ENCODE data around the gene MUC20. TPM values are rescaled to one million over a fixed set of nuclear protein-coding genes. Genes with fewer than 3 reads are reported as not detected.
"Not testable (repeated sequence)": the region's sequence is repeated elsewhere in the genome, so short reads cannot be mapped to it uniquely, and the experiment has no call there.

The MUC20 gene
- total RNA-seq, 1 experiment from 2014 or later = not detected

- no peaks in the 10 kb centered on the region for H3K27me3 ChIP-seq (ENCODE audit: insufficient read depth, low read length)
- H2BK20ac ChIP-seq (ENCODE audit: low read depth, low read length, poor library complexity, severe bottlenecking) = no peak overlapping the region
- no peak overlapping the region for H3K27ac ChIP-seq (ENCODE audit: insufficient read length, low read depth, low read length)
- no peaks in the 10 kb centered on the region for H3K79me2 ChIP-seq (ENCODE audit: insufficient read depth, low read length)
- H3K4me2 ChIP-seq (ENCODE audit: insufficient read depth, insufficient read length, low read length) = no peak overlapping the region
- H2AK5ac ChIP-seq (ENCODE audit: insufficient read length, low read length) = no peak overlapping the region
- no peak overlapping the region for H2AFZ ChIP-seq (ENCODE audit: low read length)
- no peaks in the 10 kb centered on the region for H4K20me1 ChIP-seq (ENCODE audit: control insufficient read depth, insufficient read depth, insufficient read length)
- no peak overlapping the region for H2BK5ac ChIP-seq (ENCODE audit: insufficient read length, low read length)
- H3K23me2 ChIP-seq (ENCODE audit: insufficient read length, low read depth, low read length, poor library complexity, severe bottlenecking) = no peaks in the 10 kb centered on the region
- H3K27me3 Mint-ChIP-seq (ENCODE audit: low read depth) = peaks cover 29% of the 10 kb centered on the region
- no peaks in the 10 kb centered on the region for H3K9me3 ChIP-seq (ENCODE audit: control insufficient read depth, low read depth, low read length)
- H3K4me3 Mint-ChIP-seq = no peak overlapping the region
- no peak for TF ChIP-seq CTCF (conservative IDR thresholded peaks at IDR 0.05)
- H3K9ac ChIP-seq (ENCODE audit: extremely low read depth, insufficient read length, low read length) = no peak overlapping the region
- H3K9me3 Mint-ChIP-seq = peaks cover 0 to 6% of the 10 kb centered on the region in 2 experiments; a peak in 3 of 5 replicates
- no peak overlapping the region for H4K8ac ChIP-seq (replicated peaks; ENCODE audit: insufficient read length, low read depth, low read length)
- H3K18ac ChIP-seq (ENCODE audit: insufficient read length, low read depth, low read length) = no peak overlapping the region
- no peak overlapping the region for H3K23ac ChIP-seq (ENCODE audit: insufficient read length, low read depth, low read length)
- no peak overlapping the region for H4K5ac ChIP-seq (ENCODE audit: insufficient read length, low read depth, low read length)
- no peak overlapping the region for H4K91ac ChIP-seq (ENCODE audit: insufficient read length, low read depth, low read length)
- H3K4me1 ChIP-seq (ENCODE audit: insufficient read depth, low read length) = peaks cover 6% of the 10 kb centered on the region; the same call in 1 of the 2 replicates
- H3K14ac ChIP-seq (ENCODE audit: insufficient read depth, low read length) = no peak overlapping the region
- H3K4me1 Mint-ChIP-seq = peaks cover 34 to 36% of the 10 kb centered on the region in 2 experiments
- no peak overlapping the region for H2BK15ac ChIP-seq (ENCODE audit: low read depth, low read length)
- no CpG with 5 or more reads among the region's 7 CpGs for WGBS (ENCODE audit: extremely low coverage, insufficient read length, low lambda C conversion rate)
- H3T11ph ChIP-seq (ENCODE audit: low read length) = no peak overlapping the region
- peaks cover 0 to 5% (median 0%) of the 10 kb centered on the region in 3 experiments; a peak in 2 of 7 replicates for H3K36me3 Mint-ChIP-seq (ENCODE audit: insufficient read depth in 1 of 3, low read depth in 3 of 3)
- H3K27ac Mint-ChIP-seq = peak overlapping the region; percentile 1 to 12 (median 12); a peak in 2 of 7 replicates
- H3K79me1 ChIP-seq (ENCODE audit: insufficient read depth, low read depth, low read length, poor library complexity, severe bottlenecking) = no peaks in the 10 kb centered on the region
- H2BK120ac ChIP-seq (ENCODE audit: low read depth, low read length, poor library complexity, severe bottlenecking) = no peak overlapping the region
- no peak overlapping the region for H3K4ac ChIP-seq (ENCODE audit: low read depth, low read length)
- no peak overlapping the region for H2BK12ac ChIP-seq (ENCODE audit: insufficient read length, low read depth, low read length)
- H3K56ac ChIP-seq (ENCODE audit: insufficient read length, low read depth, low read length) = no peak overlapping the region
- DNase-seq = no peak
These were observed 2.2 kb upstream of the MUC20 start for GRCh38 chr3:195718477-195718984.

GRCh38 chr3:195719514-195720254 lies 1.1 kb upstream of the MUC20 start:
- Mint-ChIP-seq H3K27me3 (ENCODE audit: low read depth) (peaks cover 24% of the 10 kb centered on the region), H3K4me1 (peaks cover 34 to 36% of the 10 kb centered on the region in 2 experiments)
- not testable (repeated sequence) for H2BK15ac ChIP-seq (ENCODE audit: low read depth, low read length); H3K23me2 ChIP-seq (ENCODE audit: insufficient read length, low read depth, low read length, poor library complexity, severe bottlenecking); H3K23ac ChIP-seq (ENCODE audit: insufficient read length, low read depth, low read length); H3K4me3 Mint-ChIP-seq; H2BK12ac ChIP-seq (ENCODE audit: insufficient read length, low read depth, low read length); DNase-seq; H2BK20ac ChIP-seq (ENCODE audit: low read depth, low read length, poor library complexity, severe bottlenecking); H3K4ac ChIP-seq (ENCODE audit: low read depth, low read length); H4K8ac ChIP-seq (replicated peaks; ENCODE audit: insufficient read length, low read depth, low read length); H3K79me2 ChIP-seq (ENCODE audit: insufficient read depth, low read length); H2BK120ac ChIP-seq (ENCODE audit: low read depth, low read length, poor library complexity, severe bottlenecking); H3K79me1 ChIP-seq (ENCODE audit: insufficient read depth, low read depth, low read length, poor library complexity, severe bottlenecking); H4K91ac ChIP-seq (ENCODE audit: insufficient read length, low read depth, low read length); H3K4me1 ChIP-seq (ENCODE audit: insufficient read depth, low read length); H2BK5ac ChIP-seq (ENCODE audit: insufficient read length, low read length); H3K14ac ChIP-seq (ENCODE audit: insufficient read depth, low read length); H2AFZ ChIP-seq (ENCODE audit: low read length); H3K56ac ChIP-seq (ENCODE audit: insufficient read length, low read depth, low read length); H4K20me1 ChIP-seq (ENCODE audit: control insufficient read depth, insufficient read depth, insufficient read length); H3K9ac ChIP-seq (ENCODE audit: extremely low read depth, insufficient read length, low read length); H3K27me3 ChIP-seq (ENCODE audit: insufficient read depth, low read length); H4K5ac ChIP-seq (ENCODE audit: insufficient read length, low read depth, low read length); H3K18ac ChIP-seq (ENCODE audit: insufficient read length, low read depth, low read length); H3T11ph ChIP-seq (ENCODE audit: low read length); H3K36me3 Mint-ChIP-seq (ENCODE audit: insufficient read depth in 1 of 3, low read depth in 3 of 3); H3K9me3 Mint-ChIP-seq; H3K9me3 ChIP-seq (ENCODE audit: control insufficient read depth, low read depth, low read length); H2AK5ac ChIP-seq (ENCODE audit: insufficient read length, low read length); H3K27ac ChIP-seq (ENCODE audit: insufficient read length, low read depth, low read length); H3K4me2 ChIP-seq (ENCODE audit: insufficient read depth, insufficient read length, low read length); H3K27ac Mint-ChIP-seq
- no CpG with 5 or more reads among the region's 16 CpGs for WGBS (ENCODE audit: extremely low coverage, insufficient read length, low lambda C conversion rate)

All from H9 (cell line).